NCI-H460 (cell line): ENCODE data around the gene AOPEP. TPM values are rescaled to one million over a fixed set of nuclear protein-coding genes. Genes with fewer than 3 reads are reported as not detected.
A peak's percentile ranks its signal among the peaks of the same experiment; 100 is the strongest.

Source experiments
- DNase-seq: peaks from one replicate; pipeline ENCODE4 v3.0.0-alpha.2; 2016; ENCODE audit warnings: low read depth; ENCODE audit errors: extremely low read depth
- total RNA-seq: library from RNA; depleted of rRNA; stranded (reverse); fragments of >200 nt; shearing (Covaris generic); gene quantifications from 2 replicates; pipeline ENCODE4 v1.2.3, GENCODE V29; 2014

Gene AOPEP
- total RNA-seq, 1 experiment from 2014 or later = 27.0 TPM

GRCh38 chr9:94785215-94786169 is 59.0 kb downstream of the AOPEP start:
- DNase-seq = no peak

GRCh38 chr9:94786586-94786985 is 60.1 kb downstream of the AOPEP start:
- DNase-seq = no peak

DNA sequence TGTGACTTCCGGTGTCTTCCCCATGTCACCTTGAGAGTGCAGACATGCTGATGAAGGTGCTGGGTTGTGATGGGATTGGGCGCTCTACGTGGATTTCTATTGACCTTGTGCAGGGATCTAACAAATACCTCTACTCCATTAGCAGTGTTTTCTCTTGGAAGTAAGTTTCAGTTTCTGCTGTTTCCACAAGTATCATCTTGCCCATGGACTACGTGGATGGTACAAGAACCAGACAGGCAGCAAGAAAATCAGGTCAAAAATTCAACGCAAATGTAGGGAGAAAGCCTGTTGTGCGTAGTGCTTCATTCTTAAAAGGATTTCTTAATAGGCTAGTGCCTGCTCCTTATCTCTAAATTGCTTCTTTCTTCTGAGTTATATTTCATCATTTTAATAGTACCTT is 60.8 kb downstream of the AOPEP start:
- DNase-seq = no peak

GRCh38 chr9:94788570-94789105 is 62.1 kb downstream of the AOPEP start:
- no peak for DNase-seq

DNA sequence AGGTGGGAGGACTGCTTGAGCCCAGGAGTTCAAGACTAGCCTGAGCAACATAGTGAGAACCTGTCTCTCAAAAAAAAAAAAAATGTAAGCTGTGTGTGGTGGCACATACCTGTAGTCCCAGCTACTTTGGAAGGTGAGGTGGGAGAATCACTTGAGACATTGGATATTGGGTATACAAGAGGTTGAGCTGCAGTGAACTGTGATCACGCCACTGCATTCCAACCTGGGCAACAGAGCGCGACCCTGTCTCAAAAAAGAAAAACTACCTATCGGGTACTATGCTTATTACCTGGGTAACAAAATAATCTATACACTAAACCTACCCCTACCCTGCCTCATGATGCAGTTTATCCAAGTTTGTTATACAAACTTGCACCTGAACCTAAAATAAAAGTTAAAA is 64.9 kb downstream of the AOPEP start:
- DNase-seq = no peak

DNA sequence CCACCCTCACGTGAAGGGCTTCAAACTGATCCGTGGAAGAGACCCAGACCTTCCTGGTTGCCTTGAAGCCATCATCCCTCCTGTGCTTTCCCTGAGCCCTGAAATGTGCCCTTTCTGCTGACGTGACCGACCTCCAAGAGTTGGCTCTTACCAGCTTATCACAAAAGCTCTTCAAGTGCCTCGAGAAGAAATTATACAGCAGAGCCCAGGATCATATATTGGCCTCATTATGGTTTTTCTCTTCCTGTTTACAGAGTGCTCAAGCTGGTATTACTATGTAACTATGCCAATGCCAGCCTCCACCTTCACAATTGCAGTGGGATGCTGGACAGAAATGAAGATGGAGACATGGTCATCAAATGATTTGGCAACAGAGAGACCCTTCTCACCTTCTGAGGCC is 66.0 kb downstream of the AOPEP start:
- no peak for DNase-seq

- no peak for DNase-seq
Measured at GRCh38 chr9:94794476-94795167, 68.1 kb downstream of the AOPEP start.

DNA sequence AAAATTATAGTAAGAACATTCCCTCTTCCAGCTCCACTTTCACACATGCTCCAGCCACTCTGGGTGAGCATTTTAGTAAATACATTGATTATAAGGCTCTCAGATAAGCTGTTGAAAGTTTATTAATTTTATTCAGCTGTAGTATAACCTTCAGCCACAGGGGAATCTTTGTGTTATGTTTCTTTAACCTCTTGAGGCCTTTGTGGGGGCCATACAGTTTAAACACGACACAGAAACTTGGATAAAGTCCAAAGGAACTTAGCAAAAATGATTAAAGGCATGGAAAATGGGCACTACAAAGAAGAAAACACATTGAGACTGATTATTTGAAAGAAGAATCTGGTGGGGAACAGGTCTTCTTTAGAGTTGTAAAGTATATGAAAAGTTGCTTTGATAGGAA is 70.2 kb downstream of the AOPEP start:
- no peak for DNase-seq

- no peak for DNase-seq
Measured at GRCh38 chr9:94798201-94798600, 71.7 kb downstream of the AOPEP start.

- DNase-seq = no peak
Measured at GRCh38 chr9:94798708-94799107, 72.2 kb downstream of the AOPEP start.

- no peak for DNase-seq
Measured at GRCh38 chr9:94799578-94800264, 73.2 kb downstream of the AOPEP start.

DNA sequence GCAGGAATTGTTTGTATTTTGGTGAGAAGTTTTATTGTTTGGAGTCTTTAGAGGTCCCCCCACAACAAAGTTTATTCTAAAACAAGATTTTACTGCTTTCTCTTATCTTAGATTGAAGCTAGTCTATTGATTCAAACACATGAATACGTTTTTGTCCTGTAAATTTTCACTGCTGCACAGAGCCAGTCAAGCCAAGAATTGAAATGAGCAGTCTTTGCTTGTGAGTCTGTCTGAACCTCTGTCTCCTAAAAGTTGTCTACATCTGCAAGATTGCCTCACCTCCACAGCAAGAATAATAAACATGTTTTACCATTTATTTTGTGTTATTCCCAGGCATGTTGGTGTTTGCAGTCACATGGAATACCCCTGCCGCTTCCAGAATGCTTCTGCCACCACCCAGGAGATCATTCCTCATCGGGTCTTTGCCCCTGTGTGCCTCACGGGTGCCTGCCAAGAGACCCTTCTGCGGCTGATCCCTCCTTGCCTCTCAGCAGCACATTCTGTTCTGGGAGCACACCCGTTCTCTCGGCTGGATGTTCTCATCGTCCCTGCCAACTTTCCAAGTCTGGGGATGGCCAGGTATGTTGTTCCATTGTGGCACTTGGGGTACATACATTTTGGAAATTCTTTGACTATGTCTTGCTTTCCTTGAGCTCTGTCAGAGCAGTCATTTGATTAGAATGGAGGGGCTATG is 74.1 kb downstream of the AOPEP start:
- DNase-seq = no peak

GRCh38 chr9:94801234-94801633 is 74.7 kb downstream of the AOPEP start:
- DNase-seq = no peak

- no peak for DNase-seq
Measured at GRCh38 chr9:94801681-94802080, 75.2 kb downstream of the AOPEP start.

GRCh38 chr9:94802251-94802650 is 75.8 kb downstream of the AOPEP start:
- DNase-seq = no peak

GRCh38 chr9:94802793-94803192 is 76.3 kb downstream of the AOPEP start:
- no peak for DNase-seq

DNA sequence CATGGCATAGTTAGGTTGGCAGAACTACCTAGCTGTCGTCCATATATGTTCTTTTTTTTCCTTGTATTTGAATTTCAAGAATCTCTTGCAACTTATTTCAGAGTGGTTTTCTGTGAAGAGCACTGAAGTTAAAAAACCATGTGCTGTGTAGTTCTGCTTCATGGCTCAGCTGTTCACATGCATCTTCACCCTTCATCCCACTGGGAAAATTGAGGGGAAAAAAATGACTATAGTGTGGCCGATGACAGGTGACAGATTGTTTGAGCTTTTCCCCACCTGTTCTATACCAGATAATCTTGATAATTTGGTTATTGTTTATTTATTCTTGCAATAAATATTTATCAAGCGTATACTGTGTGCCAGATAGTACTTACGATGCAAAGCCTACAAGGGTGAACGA is 77.8 kb downstream of the AOPEP start:
- DNase-seq = no peak

GRCh38 chr9:94805051-94805489 is 78.6 kb downstream of the AOPEP start:
- peak; percentile 24 for DNase-seq

GRCh38 chr9:94805585-94805984 is 79.1 kb downstream of the AOPEP start:
- DNase-seq = peak; percentile 89

DNA sequence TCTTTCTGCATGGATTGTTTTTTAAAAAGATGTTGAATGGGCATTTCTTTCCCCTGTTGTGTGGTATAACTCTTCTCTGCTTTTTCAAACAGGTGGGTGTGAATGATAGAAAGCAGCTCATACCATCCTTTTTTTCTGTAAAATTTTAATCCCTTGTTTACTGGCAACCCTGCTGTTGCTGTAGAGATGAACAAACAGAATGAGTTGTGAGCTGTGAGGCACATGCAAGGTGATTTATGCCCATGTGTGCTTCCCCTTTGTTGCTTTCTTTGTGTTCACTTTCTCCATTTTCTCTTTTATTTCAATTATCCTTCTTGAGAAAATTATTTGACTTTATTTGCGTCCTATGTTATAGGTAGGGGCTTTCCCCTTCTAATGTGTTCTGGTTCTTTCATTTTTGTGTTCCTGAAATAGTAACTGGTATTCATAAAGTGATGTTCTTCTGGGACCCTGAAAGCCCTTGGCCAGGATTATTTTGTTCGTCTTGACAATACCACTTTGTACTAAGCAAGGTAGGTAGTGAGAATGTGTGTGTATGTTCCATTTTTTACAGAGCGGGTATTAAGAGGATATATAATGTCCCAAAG is 79.9 kb downstream of the AOPEP start:
- no peak for DNase-seq
